OCI-LY3 (cell line): ENCODE data around the gene PCK2.

Source experiments
- H2AFZ ChIP-seq: fragments of 200-600, 300-600 bp; shearing (Covaris generic); 2 replicates; pipeline ENCODE4 v1.6.0; 2014; ENCODE audit warnings: antibody characterized with exemption, low read depth, low read length
- H3K27ac ChIP-seq: fragments of 200-600, 300-600 bp; sonication (generic); 2 replicates; pipeline ENCODE4 v1.5.1; 2014; ENCODE audit warnings: mild to moderate bottlenecking, low read length, moderate library complexity, mixed read lengths
- H3K27me3 ChIP-seq: fragments of 200-600, 300-600 bp; sonication (generic); 2 replicates; pipeline ENCODE4 v1.6.1; 2014; ENCODE audit warnings: low read depth, low read length, mixed read lengths
- H3K36me3 ChIP-seq: fragments of 200-600, 300-600 bp; sonication (generic); replicated peaks from 2 replicates; pipeline ENCODE3; 2014; ENCODE audit warnings: low read depth, low read length, mixed read lengths
- H3K4me1 ChIP-seq: fragments of 300-600, 200-600 bp; sonication (generic); 2 replicates; pipeline ENCODE4 v1.6.1; 2014; ENCODE audit warnings: low read length, mixed read lengths
- H3K4me2 ChIP-seq: fragments of 200-600, 300-600 bp; sonication (generic); 2 replicates; pipeline ENCODE4 v1.6.1; 2014; ENCODE audit warnings: low read length, mixed read lengths
- H3K4me3 ChIP-seq: fragments of 300-600, 200-600 bp; sonication (generic); 2 replicates; pipeline ENCODE4 v1.5.1; 2014; ENCODE audit warnings: antibody characterized with exemption, mild to moderate bottlenecking, low read length, moderate library complexity
- H3K79me2 ChIP-seq: fragments of 300-600, 200-600 bp; shearing (Covaris generic); 2 replicates; pipeline ENCODE4 v1.6.1; 2014; ENCODE audit warnings: mild to moderate bottlenecking, low read length, mixed read lengths
- H3K9ac ChIP-seq: fragments of 300-600, 200-600 bp; shearing (Covaris generic); 2 replicates; pipeline ENCODE4 v1.6.0; 2014; ENCODE audit warnings: mild to moderate bottlenecking, low read length, moderate library complexity
- H3K9me3 ChIP-seq: fragments of 200-600, 300-600 bp; shearing (Covaris generic); 2 replicates; pipeline ENCODE4 v1.6.1; 2014; ENCODE audit warnings: low read length, mixed read lengths; ENCODE audit not compliant: insufficient read depth
- H4K20me1 ChIP-seq: fragments of 200-600, 300-600 bp; sonication (generic); 2 replicates; pipeline ENCODE4 v1.6.1; 2016; ENCODE audit warnings: low read length, mixed read lengths; ENCODE audit not compliant: insufficient read depth
- CTCF ChIP-seq: fragments of 200-600, 300-600 bp; sonication (generic); IDR thresholded peaks from 2 replicates; pipeline ENCODE4 v1.5.1; 2014; ENCODE audit warnings: antibody characterized with exemption, low read length, low read depth
- EZH2phosphoT487 ChIP-seq: fragments of 200-600 bp; shearing (Covaris generic); IDR thresholded peaks from 2 replicates; pipeline ENCODE4 v1.6.1; 2018; ENCODE audit warnings: antibody characterized with exemption, mixed run types, low read depth

PCK2 gene

GRCh38 chr14:24057271-24057670, 36.8 kb upstream of the PCK2 start:
- Histone ChIP-seq H4K20me1 (peaks cover 5% of the 10 kb centered on the region; the same call in 1 of the 2 replicates), H3K36me3 (no peaks in the 10 kb centered on the region), H3K27ac (no peak overlapping the region), H3K4me1 (peaks cover 4% of the 10 kb centered on the region), H2AFZ (no peak overlapping the region), H3K79me2 (no peaks in the 10 kb centered on the region), H3K27me3 (no peaks in the 10 kb centered on the region), H3K9me3 (no peaks in the 10 kb centered on the region), H3K9ac (no peak overlapping the region), H3K4me2 (no peak overlapping the region), H3K4me3 (no peak overlapping the region)
- TF ChIP-seq EZH2phosphoT487 (no peak), CTCF (no peak)

- Histone ChIP-seq H3K4me3 (no peak overlapping the region), H2AFZ (no peak overlapping the region), H4K20me1 (peaks cover 5% of the 10 kb centered on the region; the same call in 1 of the 2 replicates), H3K9ac (no peak overlapping the region), H3K36me3 (no peaks in the 10 kb centered on the region), H3K9me3 (no peaks in the 10 kb centered on the region), H3K4me1 (no peaks in the 10 kb centered on the region; the same call in 1 of the 2 replicates), H3K79me2 (no peaks in the 10 kb centered on the region), H3K4me2 (no peak overlapping the region), H3K27me3 (no peaks in the 10 kb centered on the region), H3K27ac (no peak overlapping the region)
- TF ChIP-seq CTCF (no peak), EZH2phosphoT487 (no peak)
Observed at GRCh38 chr14:24057867-24058259, 36.2 kb upstream of the PCK2 start.

GRCh38 chr14:24058260-24058950, 35.7 kb upstream of the PCK2 start:
- Histone ChIP-seq H3K36me3 (no peaks in the 10 kb centered on the region), H2AFZ (no peak overlapping the region), H3K9me3 (no peaks in the 10 kb centered on the region)

More at GRCh38 chr14:24058260-24058950, 35.7 kb upstream of the PCK2 start:
- H3K27ac ChIP-seq = no peak overlapping the region
- no peak overlapping the region for H3K4me2 ChIP-seq
- H3K27me3 ChIP-seq = no peaks in the 10 kb centered on the region
- no peaks in the 10 kb centered on the region for H3K4me1 ChIP-seq
- no peak overlapping the region for H3K4me3 ChIP-seq
- TF ChIP-seq CTCF (peak; percentile 52), EZH2phosphoT487 (no peak)
- no peaks in the 10 kb centered on the region for H3K79me2 ChIP-seq
- no peak overlapping the region for H3K9ac ChIP-seq
- 0 out of 2 replicates have a peak, but pooled peaks cover under 1% of the 10 kb centered on the region for H4K20me1 ChIP-seq
